HepG2 (cell line): Measurements from ENCODE around the gene CDC14B. TPM values are rescaled to one million over a fixed set of nuclear protein-coding genes. Genes with fewer than 3 reads are reported as not detected.

ENCODE experiments used
- DNMT3B ChIP-seq: conservative IDR thresholded peaks from 2 replicates; pipeline ENCODE4 v1.6.1; 2016; ENCODE audit warnings: missing biosample characterization, control low read depth
- FOXM1 ChIP-seq: sonication (generic); formaldehyde crosslinking; IDR thresholded peaks from 2 replicates; pipeline ENCODE4 v1.5.0; 2020; ENCODE audit warnings: missing genetic modification reagents
- HCFC1 ChIP-seq: fragments of 150-350 bp; IDR thresholded peaks from 2 replicates; pipeline ENCODE4 v1.6.1; 2014; ENCODE audit warnings: low read depth, low read length
- HHEX ChIP-seq: IDR thresholded peaks from 2 replicates; pipeline ENCODE4 v1.6.1; 2016; ENCODE audit warnings: control low read depth
- HOXA3 ChIP-seq: sonication (generic); formaldehyde crosslinking; IDR thresholded peaks from 2 replicates; pipeline ENCODE4 v1.5.0; 2020; ENCODE audit warnings: missing genetic modification reagents
- HOXA7 ChIP-seq: sonication (generic); formaldehyde crosslinking; IDR thresholded peaks from 2 replicates; pipeline ENCODE4 v1.8.1; 2022; ENCODE audit warnings: mild to moderate bottlenecking, missing genetic modification reagents, moderate library complexity
- ISX ChIP-seq: sonication (generic); formaldehyde crosslinking; conservative IDR thresholded peaks from 2 replicates; pipeline ENCODE4 v1.5.0; 2020; ENCODE audit warnings: missing genetic modification reagents
- MXI1 ChIP-seq: IDR thresholded peaks from 3 replicates; pipeline ENCODE4 v1.6.1; 2012; ENCODE audit warnings: low read depth, low read length, inconsistent platforms, borderline replicate concordance
- NFIB ChIP-seq: sonication (generic); formaldehyde crosslinking; IDR thresholded peaks from 2 replicates; pipeline ENCODE4 v1.9.0; 2021; ENCODE audit warnings: missing genetic modification reagents, mild to moderate bottlenecking, borderline replicate concordance
- RORA ChIP-seq: sonication (generic); formaldehyde crosslinking; IDR thresholded peaks from 2 replicates; pipeline ENCODE4 v1.5.0; 2020; ENCODE audit warnings: mild to moderate bottlenecking, missing genetic modification reagents, moderate library complexity
- RXRB ChIP-seq: IDR thresholded peaks from 2 replicates; pipeline ENCODE4 v1.6.1; 2016; ENCODE audit warnings: borderline replicate concordance, missing genetic modification reagents, missing compliant biosample characterization
- SMAD3 ChIP-seq: sonication (generic); formaldehyde crosslinking; IDR thresholded peaks from 2 replicates; pipeline ENCODE4 v1.4.0; 2020; ENCODE audit warnings: missing genetic modification reagents
- TEAD3 ChIP-seq: optimal IDR thresholded peaks from 2 replicates; pipeline ENCODE3; 2016; ENCODE audit warnings: borderline replicate concordance
- TFAP4 ChIP-seq: sonication (generic); IDR thresholded peaks from 2 replicates; pipeline ENCODE4 v1.6.1; 2016; ENCODE audit warnings: low read depth, borderline replicate concordance
- ZNF121 ChIP-seq: sonication (generic); formaldehyde crosslinking; IDR thresholded peaks from 2 replicates; pipeline ENCODE4 v1.5.0; 2020; ENCODE audit warnings: mild to moderate bottlenecking, missing genetic modification reagents
- ZNF512 ChIP-seq: sonication (generic); formaldehyde crosslinking; IDR thresholded peaks from 2 replicates; pipeline ENCODE4 v1.4.0; 2020; ENCODE audit warnings: mild to moderate bottlenecking, missing genetic modification reagents
- ZNF674 ChIP-seq: sonication (generic); formaldehyde crosslinking; IDR thresholded peaks from 2 replicates; pipeline ENCODE4 v1.5.0; 2020; ENCODE audit warnings: low read depth, mild to moderate bottlenecking, missing genetic modification reagents
- polyA plus RNA-seq, 8 experiments: library from polyadenylated mRNA; depleted of rRNA in 3 of 8; stranded (reverse) in 7 of 8; unstranded in 1 of 8; fragments of >200 nt; fragmentation: Illumina TruSeq in 4 of 8; extraction: Trizol in 4 of 8; gene quantifications; 2 replicates each; pipeline versions ENCODE4 v1.2.1 to v1.2.3, GENCODE V29; 2011 to 2016; ENCODE audit warnings: low read depth in 4 of 8, missing spikeins in 1 of 8, mixed read lengths in 1 of 8; ENCODE audit not compliant: insufficient read depth in 1 of 8
- total RNA-seq, 5 experiments: library from RNA; depleted of rRNA; stranded (reverse); fragments of >200 nt; fragmentation: Illumina TruSeq; extraction: Trizol; gene quantifications; 2 replicates each; pipeline ENCODE4 v1.2.3, GENCODE V29; 2016; ENCODE audit warnings: low read depth in 1 of 5
- TF ChIP-seq, protein P1 (sequence below): sonication (generic); formaldehyde crosslinking; IDR thresholded peaks from 2 replicates; pipeline ENCODE4 v1.5.1; 2020; ENCODE audit warnings: mild to moderate bottlenecking, missing genetic modification reagents, moderate library complexity
- TF ChIP-seq, protein P2 (sequence below): IDR thresholded peaks from 2 replicates; pipeline ENCODE4 v1.6.1; 2016; ENCODE audit warnings: missing compliant biosample characterization, missing genetic modification reagents, borderline replicate concordance
- TF ChIP-seq, protein P3 (sequence below): sonication (generic); formaldehyde crosslinking; IDR thresholded peaks from 2 replicates; pipeline ENCODE4 v1.4.0; 2020; ENCODE audit warnings: mild to moderate bottlenecking, low read depth, missing genetic modification reagents

CDC14B gene
- total and polyA plus RNA-seq, 2 of the 13 experiments (the other 11 are each of a cell fraction or from before 2014, with no cell fraction given), result 25.8 to 33.3 TPM

GRCh38 chr9:96612105-96612965 lies 7.3 kb downstream of the CDC14B start (continued):
- TF ChIP-seq HHEX (CRISPR knock-in tag) (0 out of 2 replicates have a peak, but pooled peaks have one; percentile 8), HOXA7 (CRISPR knock-in tag) (no peak), ZNF512 (no peak), HOXA3 (CRISPR knock-in tag) (peak; percentile 61), FOXM1 (CRISPR knock-in tag) (no peak), TFAP4 (peak; percentile 82), HCFC1 (no peak), ISX (CRISPR knock-in tag) (no peak), ZNF121 (no peak), MXI1 (peak; percentile 75; the same call in 2 of the 3 replicates), NFIB (no peak), DNMT3B (CRISPR knock-in tag) (no peak), RXRB (CRISPR knock-in tag) (peak; percentile 69; the same call in 1 of the 2 replicates), ZNF674 (CRISPR knock-in tag) (no peak), RORA (CRISPR knock-in tag) (no peak), TEAD3 (peak; percentile 88), SMAD3 (CRISPR knock-in tag) (peak; percentile 80; the same call in 1 of the 2 replicates)
- TF ChIP-seq, protein P1, sequence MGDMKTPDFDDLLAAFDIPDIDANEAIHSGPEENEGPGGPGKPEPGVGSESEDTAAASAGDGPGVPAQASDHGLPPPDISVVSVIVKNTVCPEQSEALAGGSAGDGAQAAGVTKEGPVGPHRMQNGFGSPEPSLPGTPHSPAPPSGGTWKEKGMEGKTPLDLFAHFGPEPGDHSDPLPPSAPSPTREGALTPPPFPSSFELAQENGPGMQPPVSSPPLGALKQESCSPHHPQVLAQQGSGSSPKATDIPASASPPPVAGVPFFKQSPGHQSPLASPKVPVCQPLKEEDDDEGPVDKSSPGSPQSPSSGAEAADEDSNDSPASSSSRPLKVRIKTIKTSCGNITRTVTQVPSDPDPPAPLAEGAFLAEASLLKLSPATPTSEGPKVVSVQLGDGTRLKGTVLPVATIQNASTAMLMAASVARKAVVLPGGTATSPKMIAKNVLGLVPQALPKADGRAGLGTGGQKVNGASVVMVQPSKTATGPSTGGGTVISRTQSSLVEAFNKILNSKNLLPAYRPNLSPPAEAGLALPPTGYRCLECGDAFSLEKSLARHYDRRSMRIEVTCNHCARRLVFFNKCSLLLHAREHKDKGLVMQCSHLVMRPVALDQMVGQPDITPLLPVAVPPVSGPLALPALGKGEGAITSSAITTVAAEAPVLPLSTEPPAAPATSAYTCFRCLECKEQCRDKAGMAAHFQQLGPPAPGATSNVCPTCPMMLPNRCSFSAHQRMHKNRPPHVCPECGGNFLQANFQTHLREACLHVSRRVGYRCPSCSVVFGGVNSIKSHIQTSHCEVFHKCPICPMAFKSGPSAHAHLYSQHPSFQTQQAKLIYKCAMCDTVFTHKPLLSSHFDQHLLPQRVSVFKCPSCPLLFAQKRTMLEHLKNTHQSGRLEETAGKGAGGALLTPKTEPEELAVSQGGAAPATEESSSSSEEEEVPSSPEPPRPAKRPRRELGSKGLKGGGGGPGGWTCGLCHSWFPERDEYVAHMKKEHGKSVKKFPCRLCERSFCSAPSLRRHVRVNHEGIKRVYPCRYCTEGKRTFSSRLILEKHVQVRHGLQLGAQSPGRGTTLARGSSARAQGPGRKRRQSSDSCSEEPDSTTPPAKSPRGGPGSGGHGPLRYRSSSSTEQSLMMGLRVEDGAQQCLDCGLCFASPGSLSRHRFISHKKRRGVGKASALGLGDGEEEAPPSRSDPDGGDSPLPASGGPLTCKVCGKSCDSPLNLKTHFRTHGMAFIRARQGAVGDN (CRISPR knock-in tag), result peak; percentile 51; the same call in 1 of the 2 replicates
- TF ChIP-seq, protein P2, sequence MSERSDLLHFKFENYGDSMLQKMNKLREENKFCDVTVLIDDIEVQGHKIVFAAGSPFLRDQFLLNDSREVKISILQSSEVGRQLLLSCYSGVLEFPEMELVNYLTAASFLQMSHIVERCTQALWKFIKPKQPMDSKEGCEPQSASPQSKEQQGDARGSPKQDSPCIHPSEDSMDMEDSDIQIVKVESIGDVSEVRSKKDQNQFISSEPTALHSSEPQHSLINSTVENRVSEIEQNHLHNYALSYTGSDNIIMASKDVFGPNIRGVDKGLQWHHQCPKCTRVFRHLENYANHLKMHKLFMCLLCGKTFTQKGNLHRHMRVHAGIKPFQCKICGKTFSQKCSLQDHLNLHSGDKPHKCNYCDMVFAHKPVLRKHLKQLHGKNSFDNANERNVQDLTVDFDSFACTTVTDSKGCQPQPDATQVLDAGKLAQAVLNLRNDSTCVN (CRISPR knock-in tag), result no peak
- TF ChIP-seq, protein P3, sequence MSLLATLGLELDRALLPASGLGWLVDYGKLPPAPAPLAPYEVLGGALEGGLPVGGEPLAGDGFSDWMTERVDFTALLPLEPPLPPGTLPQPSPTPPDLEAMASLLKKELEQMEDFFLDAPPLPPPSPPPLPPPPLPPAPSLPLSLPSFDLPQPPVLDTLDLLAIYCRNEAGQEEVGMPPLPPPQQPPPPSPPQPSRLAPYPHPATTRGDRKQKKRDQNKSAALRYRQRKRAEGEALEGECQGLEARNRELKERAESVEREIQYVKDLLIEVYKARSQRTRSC (CRISPR knock-in tag), result no peak
